Hematopoietic multipotent progenitor cell (in vitro differentiated cells): ENCODE data around the gene MED13. TPM values are rescaled to one million over a fixed set of nuclear protein-coding genes. Genes with fewer than 3 reads are reported as not detected.
"Not testable (repeated sequence)": the region's sequence is repeated elsewhere in the genome, so short reads cannot be mapped to it uniquely, and the experiment has no call there.

Experiments used
- DNase-seq, 3 donors: peaks; one replicate each; pipeline ENCODE4 v3.0.0-alpha.2; 2011 to 2015; ENCODE audit warnings: low read depth in 2 of 3, low spot score in 2 of 3
- total RNA-seq: library from RNA; depleted of rRNA; stranded (reverse); fragments of >200 nt; gene quantifications from one replicate; pipeline ENCODE4 v1.2.3, GENCODE V29; 2012

The MED13 gene
- total RNA-seq, 1 donor = 50.6 TPM

DNA sequence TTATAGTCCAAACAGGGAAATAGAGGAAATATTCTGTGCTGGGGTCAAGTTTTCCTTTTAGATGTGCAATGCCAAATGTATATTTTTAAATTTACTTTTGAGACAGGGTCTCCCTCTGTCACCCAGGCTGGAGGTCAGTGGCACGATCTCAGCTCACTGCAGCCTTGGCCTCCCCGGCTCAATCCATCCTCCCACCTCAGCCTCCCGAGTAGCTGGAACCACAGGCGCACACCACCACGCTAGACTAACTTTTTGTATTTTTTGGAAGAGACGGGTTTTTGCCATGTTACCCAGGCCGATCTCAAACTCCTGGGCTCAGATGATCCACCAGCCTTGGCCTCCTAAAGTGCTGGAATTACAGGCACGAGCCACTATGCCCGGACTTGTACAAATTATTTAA lies 25.8 kb upstream of the MED13 start:
- DNase-seq = no peak

GRCh38 chr17:62090021-62090824 lies 25.1 kb upstream of the MED13 start:
- no peak for DNase-seq

GRCh38 chr17:62089334-62089733 lies 24.3 kb upstream of the MED13 start:
- DNase-seq = no peak

- DNase-seq = no peak
These were observed 21.7 kb upstream of the MED13 start for GRCh38 chr17:62086737-62087136.

GRCh38 chr17:62085511-62086408 lies 20.7 kb upstream of the MED13 start:
- DNase-seq = no peak

DNA sequence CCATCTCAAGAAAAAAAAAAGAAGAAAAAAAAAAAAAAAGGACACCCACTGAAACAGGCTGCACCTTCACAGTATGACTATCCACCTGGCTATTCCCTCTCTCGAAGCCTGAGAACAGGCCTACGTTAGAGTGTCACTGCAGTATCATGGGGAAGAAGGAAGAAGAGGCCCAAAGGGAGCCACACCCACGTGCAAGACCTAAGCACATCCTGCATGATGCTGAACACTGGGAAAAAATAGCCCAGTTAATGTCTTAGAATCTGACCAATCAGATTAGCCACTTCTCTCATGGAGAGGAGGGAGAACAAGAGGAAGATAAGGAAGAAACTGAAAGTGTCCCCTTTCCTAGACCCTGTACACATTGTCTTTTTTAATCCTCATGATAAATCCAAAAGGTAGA lies 19.5 kb upstream of the MED13 start:
- no peak for DNase-seq

- DNase-seq = no peak
These were observed 18.6 kb upstream of the MED13 start for GRCh38 chr17:62083651-62084050.

- DNase-seq = no peak
These were observed 15.6 kb upstream of the MED13 start for GRCh38 chr17:62080647-62081046.

- no peak for DNase-seq
These were observed 12.9 kb upstream of the MED13 start for GRCh38 chr17:62078009-62078408.

- no peak for DNase-seq
These were observed 12.0 kb upstream of the MED13 start for GRCh38 chr17:62076864-62077788.

GRCh38 chr17:62075308-62075815 lies 10.3 kb upstream of the MED13 start:
- no peak for DNase-seq

- no peak for DNase-seq
These were observed 8.9 kb upstream of the MED13 start for GRCh38 chr17:62073993-62074392.

- not testable (repeated sequence) for DNase-seq
These were observed 7.8 kb upstream of the MED13 start for GRCh38 chr17:62072855-62073254.

DNA sequence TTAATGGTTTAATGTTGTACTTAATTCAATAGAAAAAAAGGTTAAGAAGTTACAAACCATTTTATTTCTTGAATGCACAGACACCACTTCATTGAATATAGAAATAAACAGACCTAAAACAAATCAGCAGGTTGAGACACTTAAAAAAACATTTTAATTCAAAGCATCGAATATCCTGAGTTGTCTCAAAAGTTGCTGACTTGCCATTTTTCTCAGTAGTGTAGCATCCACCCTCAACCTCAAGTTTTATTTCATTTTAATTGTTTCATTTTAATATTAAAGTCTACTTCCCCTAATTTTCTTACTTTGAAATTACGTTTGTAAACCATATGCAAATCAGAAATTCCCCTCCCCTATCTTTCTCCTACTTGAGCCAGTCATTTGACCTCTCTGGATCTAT lies 5.8 kb upstream of the MED13 start:
- DNase-seq = no peak

DNA sequence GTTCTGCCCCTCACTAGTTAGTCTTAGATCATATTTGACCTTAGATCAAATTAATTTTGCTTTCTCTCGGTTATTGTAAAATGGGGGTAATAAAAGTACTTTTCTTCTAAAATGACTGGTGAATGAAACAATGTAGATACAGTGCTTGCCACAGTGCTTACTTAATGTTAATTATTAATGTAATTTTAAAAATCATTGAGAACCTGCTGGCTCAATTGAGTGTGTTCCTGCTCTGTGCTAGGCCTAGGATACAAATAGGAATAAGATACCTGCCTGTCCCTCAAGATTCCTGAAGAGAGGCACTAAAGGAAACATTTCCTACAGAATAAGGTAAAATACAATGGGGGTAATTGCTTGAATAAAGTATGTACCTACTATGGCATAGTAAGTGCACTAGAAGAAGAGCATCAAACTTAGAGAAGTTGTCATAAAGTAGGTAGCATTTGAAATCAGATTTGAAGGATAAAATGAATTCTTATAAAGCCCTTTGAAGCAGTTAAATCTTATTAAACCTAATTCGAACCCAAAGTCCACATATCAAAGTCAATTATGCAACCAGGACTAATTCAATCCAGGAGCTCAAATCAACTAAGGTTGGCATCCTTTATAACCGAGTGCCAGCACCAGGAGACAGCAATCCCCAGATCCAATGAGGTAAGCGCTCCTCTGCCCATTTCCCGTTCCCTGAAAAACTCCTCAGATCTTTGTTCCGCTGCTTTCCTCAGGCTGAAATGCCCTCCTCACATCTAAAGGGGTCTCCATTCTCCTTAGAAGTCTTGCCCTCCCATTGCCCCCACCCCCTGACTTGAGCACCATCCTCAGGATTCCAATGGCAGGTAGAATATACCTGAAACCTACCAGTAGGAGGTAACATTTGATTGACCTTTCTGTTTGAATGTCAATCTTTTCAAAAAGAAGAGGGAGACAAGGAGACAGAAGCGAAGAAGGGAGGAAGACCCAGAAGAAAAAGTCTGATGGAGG lies 2.4 kb upstream of the MED13 start:
- DNase-seq = no peak

GRCh38 chr17:62065611-62066468 lies 762 bp upstream of the MED13 start:
- DNase-seq = peak; percentile 91 to 99 (median 99)

DNA sequence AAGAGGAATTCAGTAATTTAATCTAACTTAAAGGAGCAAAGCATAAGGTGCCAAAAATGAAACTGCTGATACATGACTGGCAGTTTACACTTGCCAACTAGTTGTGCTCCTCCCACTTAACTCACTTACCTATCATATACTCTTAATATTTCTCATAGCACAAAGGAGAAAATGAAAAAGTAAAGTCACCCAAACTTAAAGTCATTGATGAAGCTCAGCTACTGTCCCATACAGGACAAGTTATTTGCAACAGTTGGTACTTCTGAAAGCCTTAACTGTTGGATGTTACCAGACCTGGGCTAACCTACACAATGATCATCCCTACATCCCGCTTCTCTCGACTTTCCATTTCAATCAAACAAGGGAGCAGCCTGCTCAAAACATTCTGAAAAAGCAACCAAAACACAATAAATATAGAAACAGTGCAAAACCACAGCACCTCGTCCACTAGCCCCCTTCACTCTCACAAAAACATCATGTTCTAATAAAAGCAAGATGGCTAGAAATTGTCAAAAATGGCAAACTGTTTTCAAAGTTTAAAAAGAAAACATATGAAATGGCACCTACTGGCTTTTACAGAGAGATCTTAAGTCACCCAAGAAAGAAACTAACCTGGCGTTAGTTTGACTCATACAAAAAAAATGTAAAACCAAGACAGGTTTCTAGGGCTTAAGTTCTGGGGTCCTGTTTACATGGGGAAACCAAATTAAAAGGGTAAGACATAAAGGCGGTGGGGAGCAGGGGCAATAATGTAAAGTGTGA lies 868 bp downstream of the MED13 start:
- DNase-seq = peak in 2 of 3 donors; percentile 36 to 56

- no peak for DNase-seq
These were observed 2.1 kb downstream of the MED13 start for GRCh38 chr17:62062944-62063343.
